SU-DHL-6 (cell line): ENCODE results near the gene SMTNL2.

Source experiments
- H2AFZ ChIP-seq: fragments of 200-600 bp; sonication (generic); 2 replicates; pipeline ENCODE4 v1.6.1; 2014; ENCODE audit warnings: low read depth, mild to moderate bottlenecking, moderate library complexity, mixed read lengths, antibody characterized with exemption, low read length; ENCODE audit not compliant: severe bottlenecking
- H3F3A ChIP-seq: fragments of 200-600 bp; shearing (Covaris generic); 2 replicates; pipeline ENCODE4 v1.6.0; 2016; ENCODE audit warnings: antibody characterized with exemption, mild to moderate bottlenecking; ENCODE audit not compliant: insufficient read depth
- H3K27ac ChIP-seq: fragments of 200-600 bp; sonication (generic); 2 replicates; pipeline ENCODE4 v1.5.1; 2016; ENCODE audit warnings: low read depth, mild to moderate bottlenecking, low read length, moderate library complexity, mixed read lengths
- H3K27me3 ChIP-seq: fragments of 200-600 bp; sonication (generic), shearing (Covaris generic); 2 replicates; pipeline ENCODE4 v1.6.0; 2014; ENCODE audit warnings: mild to moderate bottlenecking, low read length
- H3K36me3 ChIP-seq: fragments of 200-600 bp; sonication (generic); 2 replicates; pipeline ENCODE4 v1.6.1; 2014; ENCODE audit warnings: mild to moderate bottlenecking, low read length, mixed read lengths
- H3K4me2 ChIP-seq: fragments of 300-600, 200-600 bp; shearing (Covaris generic), sonication (generic); 2 replicates; pipeline ENCODE4 v1.6.0; 2014; ENCODE audit warnings: low read length, low read depth, mild to moderate bottlenecking; ENCODE audit not compliant: poor library complexity, severe bottlenecking
- H3K4me3 ChIP-seq: fragments of 200-600 bp; sonication (generic); 2 replicates; pipeline ENCODE4 v1.5.1; 2014; ENCODE audit warnings: antibody characterized with exemption, low read length, mild to moderate bottlenecking, mixed read lengths; ENCODE audit not compliant: insufficient read depth, poor library complexity, severe bottlenecking
- H3K79me2 ChIP-seq: fragments of 200-600 bp; sonication (generic); 2 replicates; pipeline ENCODE4 v1.6.1; 2014; ENCODE audit warnings: mild to moderate bottlenecking, low read length, moderate library complexity; ENCODE audit not compliant: insufficient read depth
- H3K9ac ChIP-seq: fragments of 200-600 bp; sonication (generic); 2 replicates; pipeline ENCODE4 v1.7.0; 2014; ENCODE audit warnings: mild to moderate bottlenecking, low read length
- H3K9me2 ChIP-seq: fragments of 200-600 bp; sonication (generic); replicated peaks from 2 replicates; pipeline ENCODE4 v1.6.1; 2014; ENCODE audit warnings: low read length; ENCODE audit not compliant: insufficient read depth
- H3K9me3 ChIP-seq: fragments of 200-600 bp; sonication (generic); 2 replicates; pipeline ENCODE4 v1.6.1; 2014; ENCODE audit warnings: low read length, mixed read lengths; ENCODE audit not compliant: insufficient read depth
- H4K20me1 ChIP-seq: fragments of 200-600 bp; sonication (generic); 2 replicates; pipeline ENCODE4 v1.6.1; 2014; ENCODE audit warnings: low read depth, mild to moderate bottlenecking, antibody characterized with exemption, low read length, moderate library complexity, mixed read lengths
- EZH2phosphoT487 ChIP-seq: fragments of 200-600 bp; sonication (generic), shearing (Covaris generic); conservative IDR thresholded peaks from 2 replicates; pipeline ENCODE4 v1.6.1; 2018; ENCODE audit warnings: mild to moderate bottlenecking, antibody characterized with exemption, low read length, moderate library complexity, mixed read lengths
- TF ChIP-seq, protein P1 (sequence below): fragments of 200-600 bp; sonication (generic); IDR thresholded peaks from one replicate; pipeline ENCODE4 v1.5.1; 2017; ENCODE audit warnings: antibody characterized with exemption, mild to moderate bottlenecking, low read length, moderate library complexity; ENCODE audit not compliant: insufficient read depth, poor library complexity, severe bottlenecking

SMTNL2 gene

DNA sequence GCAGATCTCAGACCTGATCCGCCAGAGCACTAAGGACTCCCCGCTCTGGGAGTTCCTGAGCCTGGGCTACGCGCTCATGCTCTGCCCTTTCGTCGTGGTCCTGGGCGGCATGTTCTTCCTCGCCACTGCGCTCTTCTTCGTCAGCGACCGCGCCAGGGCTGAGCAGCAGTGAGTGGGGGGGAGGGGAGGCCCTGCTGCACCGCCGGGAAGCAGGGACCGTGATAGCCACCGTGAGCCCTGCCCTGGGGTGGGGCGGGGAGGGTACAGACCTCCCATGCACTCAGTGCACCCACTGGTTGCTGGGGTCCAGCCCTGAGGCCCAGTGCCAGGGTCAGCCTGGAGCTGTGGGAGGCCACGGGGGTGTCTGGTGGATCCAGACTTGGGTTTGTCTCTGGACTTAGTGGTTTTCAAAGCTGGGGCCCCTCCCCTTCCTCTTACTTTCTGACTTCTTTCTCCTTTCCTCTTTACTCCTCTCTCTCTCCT, 48.0 kb upstream of the SMTNL2 start:
- Histone ChIP-seq H3K36me3 (no peaks in the 10 kb centered on the region), H3F3A (peaks cover 7% of the 10 kb centered on the region; the same call in 1 of the 2 replicates), H4K20me1 (no peaks in the 10 kb centered on the region), H3K27me3 (no peaks in the 10 kb centered on the region), H3K9me3 (no peaks in the 10 kb centered on the region), H3K79me2 (no peaks in the 10 kb centered on the region), H3K9ac (no peak overlapping the region), H3K4me2 (no peak overlapping the region), H2AFZ (no peak overlapping the region), H3K4me3 (no peak overlapping the region), H3K27ac (no peak overlapping the region), H3K9me2 (no peaks in the 10 kb centered on the region)
- TF ChIP-seq, protein P1, sequence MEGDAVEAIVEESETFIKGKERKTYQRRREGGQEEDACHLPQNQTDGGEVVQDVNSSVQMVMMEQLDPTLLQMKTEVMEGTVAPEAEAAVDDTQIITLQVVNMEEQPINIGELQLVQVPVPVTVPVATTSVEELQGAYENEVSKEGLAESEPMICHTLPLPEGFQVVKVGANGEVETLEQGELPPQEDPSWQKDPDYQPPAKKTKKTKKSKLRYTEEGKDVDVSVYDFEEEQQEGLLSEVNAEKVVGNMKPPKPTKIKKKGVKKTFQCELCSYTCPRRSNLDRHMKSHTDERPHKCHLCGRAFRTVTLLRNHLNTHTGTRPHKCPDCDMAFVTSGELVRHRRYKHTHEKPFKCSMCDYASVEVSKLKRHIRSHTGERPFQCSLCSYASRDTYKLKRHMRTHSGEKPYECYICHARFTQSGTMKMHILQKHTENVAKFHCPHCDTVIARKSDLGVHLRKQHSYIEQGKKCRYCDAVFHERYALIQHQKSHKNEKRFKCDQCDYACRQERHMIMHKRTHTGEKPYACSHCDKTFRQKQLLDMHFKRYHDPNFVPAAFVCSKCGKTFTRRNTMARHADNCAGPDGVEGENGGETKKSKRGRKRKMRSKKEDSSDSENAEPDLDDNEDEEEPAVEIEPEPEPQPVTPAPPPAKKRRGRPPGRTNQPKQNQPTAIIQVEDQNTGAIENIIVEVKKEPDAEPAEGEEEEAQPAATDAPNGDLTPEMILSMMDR = no peak

DNA sequence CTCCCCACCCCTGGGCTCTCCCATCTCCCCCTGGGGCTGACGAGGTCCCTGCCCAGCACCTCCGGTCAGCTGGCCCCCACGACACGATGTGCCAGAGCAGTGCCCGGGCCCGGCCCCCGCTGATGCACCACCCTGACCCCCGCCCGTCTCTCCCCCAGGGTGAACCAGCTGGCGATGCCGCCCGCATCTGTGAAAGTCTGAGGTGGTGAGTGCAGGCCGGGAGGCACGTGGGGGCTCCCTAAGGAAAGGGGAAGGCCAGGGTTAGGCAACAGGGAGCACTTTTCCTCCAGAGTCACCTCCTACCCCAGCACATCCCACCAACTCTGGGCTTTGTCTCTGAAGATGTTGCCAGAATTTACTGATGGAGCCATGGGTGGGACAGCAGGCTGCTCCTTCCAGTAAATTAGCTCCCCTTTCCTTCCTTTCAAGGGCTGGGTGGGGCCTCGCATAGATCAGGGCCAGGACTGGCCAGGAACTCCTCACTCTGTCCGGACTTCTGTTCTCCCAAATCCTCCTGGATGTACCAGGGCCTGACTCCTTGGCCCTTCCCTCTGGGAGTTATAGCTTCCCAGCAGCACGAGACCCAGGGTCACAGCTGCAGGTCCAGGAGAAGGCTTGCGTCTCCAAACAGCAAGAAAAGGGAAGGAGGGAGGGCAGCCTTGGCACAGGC, 47.5 kb upstream of the SMTNL2 start:
- H3K27ac ChIP-seq = no peak overlapping the region
- no peak overlapping the region for H3K4me3 ChIP-seq
- H3K9me2 ChIP-seq = no peaks in the 10 kb centered on the region
- no peaks in the 10 kb centered on the region for H3K9me3 ChIP-seq
- H3K27me3 ChIP-seq = no peaks in the 10 kb centered on the region
- no peak overlapping the region for H3K9ac ChIP-seq
- no peak overlapping the region for H2AFZ ChIP-seq
- no peaks in the 10 kb centered on the region for H3K36me3 ChIP-seq
- H4K20me1 ChIP-seq = no peaks in the 10 kb centered on the region
- peaks cover 7% of the 10 kb centered on the region; the same call in 1 of the 2 replicates for H3F3A ChIP-seq
- H3K79me2 ChIP-seq = no peaks in the 10 kb centered on the region
- no peak overlapping the region for H3K4me2 ChIP-seq
- no peak for TF ChIP-seq EZH2phosphoT487
- TF ChIP-seq, protein P1 = no peak

DNA sequence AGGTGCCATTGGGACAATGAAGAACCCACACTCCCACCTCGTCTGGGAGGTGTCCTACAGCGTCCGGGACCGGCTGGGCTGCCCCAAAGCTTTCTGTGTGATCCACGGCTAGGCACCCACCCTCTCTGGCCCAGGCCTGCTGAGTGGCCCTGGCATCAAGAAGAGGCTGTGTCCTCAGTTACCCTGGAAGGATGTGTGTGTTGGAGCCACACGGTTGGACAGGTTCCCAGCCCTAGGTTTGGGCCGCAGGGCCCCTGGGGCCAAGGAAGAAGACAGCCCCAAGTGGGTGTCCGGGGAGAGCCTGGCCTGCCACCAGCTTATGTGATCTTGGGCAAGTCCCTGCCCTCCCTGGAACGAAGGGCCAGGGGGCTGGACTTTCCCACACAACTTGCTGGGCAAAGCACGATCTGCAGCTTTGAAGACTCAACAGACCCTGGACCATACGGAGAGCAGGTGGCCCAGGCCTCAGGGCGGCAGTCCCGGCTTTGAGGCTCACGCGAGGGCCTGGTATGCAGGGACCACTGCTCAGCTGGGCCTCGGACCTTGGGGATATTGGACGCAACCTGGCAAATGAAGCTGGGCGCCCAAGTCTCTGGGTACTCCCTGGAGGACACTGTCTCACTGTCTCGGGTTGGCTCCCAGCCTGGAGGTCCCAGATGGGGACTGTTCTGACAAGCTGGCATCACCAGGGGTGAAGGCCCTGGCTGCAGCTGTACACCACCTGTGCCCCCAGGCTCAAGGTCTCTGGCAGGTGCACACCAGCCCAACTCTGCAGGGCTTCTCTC, 46.7 kb upstream of the SMTNL2 start:
- H3K9ac ChIP-seq = no peak overlapping the region
- no peaks in the 10 kb centered on the region for H3K79me2 ChIP-seq
- no peaks in the 10 kb centered on the region for H4K20me1 ChIP-seq
- no peak overlapping the region for H2AFZ ChIP-seq
- peaks cover 7% of the 10 kb centered on the region; the same call in 1 of the 2 replicates for H3F3A ChIP-seq
- no peak overlapping the region for H3K27ac ChIP-seq
- no peak overlapping the region for H3K4me3 ChIP-seq
- H3K36me3 ChIP-seq = no peaks in the 10 kb centered on the region; the same call in 1 of the 2 replicates
- no peaks in the 10 kb centered on the region for H3K9me3 ChIP-seq
- TF ChIP-seq EZH2phosphoT487 = no peak
- TF ChIP-seq, protein P1 = no peak
- no peak overlapping the region for H3K4me2 ChIP-seq
- no peaks in the 10 kb centered on the region for H3K27me3 ChIP-seq
- H3K9me2 ChIP-seq = no peaks in the 10 kb centered on the region
